Neural cell (in vitro differentiated cells): ENCODE data around the gene MAPK10. TPM values are rescaled to one million over a fixed set of nuclear protein-coding genes. Genes with fewer than 3 reads are reported as not detected.

Experiments
- H2AFZ ChIP-seq: fragments of 200-600, 300-800 bp; sonication (generic), shearing (Covaris generic); 2 replicates; pipeline ENCODE4 v1.6.0; 2014; ENCODE audit warnings: low read depth, mild to moderate bottlenecking, antibody characterized with exemption, low read length, moderate library complexity
- H3F3A ChIP-seq: fragments of 200-600 bp; shearing (Covaris generic); 2 replicates; pipeline ENCODE4 v1.6.1; 2016; ENCODE audit warnings: mild to moderate bottlenecking, moderate library complexity, mixed read lengths, antibody characterized with exemption, low read length; ENCODE audit not compliant: insufficient read depth, poor library complexity, severe bottlenecking
- H3K27ac ChIP-seq: fragments of 200-600, 300-800 bp; sonication (generic), shearing (Covaris generic); 2 replicates; pipeline ENCODE4 v1.5.1; 2014; ENCODE audit warnings: mild to moderate bottlenecking, low read length, moderate library complexity
- H3K27me3 ChIP-seq: fragments of 300-800, 200-600 bp; sonication (generic), shearing (Covaris generic); 2 replicates; pipeline ENCODE4 v1.6.0; 2014; ENCODE audit warnings: mild to moderate bottlenecking, low read depth, low read length, moderate library complexity; ENCODE audit not compliant: insufficient read depth
- H3K36me3 ChIP-seq: fragments of 300-800, 200-600 bp; sonication (generic), shearing (Covaris generic); 2 replicates; pipeline ENCODE4 v1.5.1; 2014; ENCODE audit warnings: mild to moderate bottlenecking, antibody characterized with exemption, low read length, moderate library complexity; ENCODE audit not compliant: insufficient read depth
- H3K4me2 ChIP-seq: fragments of 300-800, 200-600 bp; sonication (generic), shearing (Covaris generic); 2 replicates; pipeline ENCODE4 v1.6.0; 2014; ENCODE audit warnings: mild to moderate bottlenecking, low read length
- H3K4me3 ChIP-seq: fragments of 300-800, 200-600 bp; sonication (generic), shearing (Covaris generic); 2 replicates; pipeline ENCODE4 v1.5.1; 2014; ENCODE audit warnings: mild to moderate bottlenecking, low read length, moderate library complexity
- H3K79me2 ChIP-seq: fragments of 200-600 bp; shearing (Covaris generic); replicated peaks from 2 replicates; pipeline ENCODE4 v1.6.0; 2014; ENCODE audit warnings: mild to moderate bottlenecking, low read length, moderate library complexity; ENCODE audit not compliant: insufficient read depth
- H3K9ac ChIP-seq: fragments of 300-800, 200-600 bp; sonication (generic), shearing (Covaris generic); 2 replicates; pipeline ENCODE4 v1.6.1; 2016; ENCODE audit warnings: mild to moderate bottlenecking, low read length, mixed read lengths
- H3K9me2 ChIP-seq: fragments of 200-600 bp; shearing (Covaris generic); 2 replicates; pipeline ENCODE4 v1.6.1; 2016; ENCODE audit warnings: mild to moderate bottlenecking, low read length, mixed read lengths; ENCODE audit not compliant: insufficient read depth
- H3K9me3 ChIP-seq: fragments of 200-600, 300-800 bp; sonication (generic), shearing (Covaris generic); 2 replicates; pipeline ENCODE4 v1.6.1; 2016; ENCODE audit warnings: mild to moderate bottlenecking, mixed run types, low read length, moderate library complexity, mixed read lengths
- H4K20me1 ChIP-seq: fragments of 200-600 bp; shearing (Covaris generic); 2 replicates; pipeline ENCODE4 v1.6.1; 2016; ENCODE audit warnings: mild to moderate bottlenecking, mixed run types; ENCODE audit not compliant: insufficient read depth
- CTCF ChIP-seq: fragments of 450-650 bp; IDR thresholded peaks from 2 replicates; pipeline ENCODE4 v1.5.1; 2014; ENCODE audit warnings: antibody characterized with exemption, mild to moderate bottlenecking, moderate library complexity; ENCODE audit not compliant: poor library complexity, severe bottlenecking
- EP300 ChIP-seq: fragments of 450-650 bp; conservative IDR thresholded peaks from 2 replicates; pipeline ENCODE4 v1.6.1; 2014; ENCODE audit warnings: antibody characterized with exemption, mild to moderate bottlenecking, moderate library complexity; ENCODE audit not compliant: poor library complexity, severe bottlenecking
- EZH2 ChIP-seq: fragments of 200-600, 300-800 bp; shearing (Covaris generic), sonication (generic); IDR thresholded peaks from 2 replicates; pipeline ENCODE4 v1.6.1; 2014; ENCODE audit warnings: antibody characterized with exemption, low read length, borderline replicate concordance, mild to moderate bottlenecking; ENCODE audit not compliant: insufficient read depth, poor library complexity, severe bottlenecking
- MXI1 ChIP-seq: fragments of 450-650 bp; conservative IDR thresholded peaks from 2 replicates; pipeline ENCODE4 v1.6.1; 2014; ENCODE audit warnings: antibody characterized with exemption, mild to moderate bottlenecking; ENCODE audit not compliant: poor library complexity, severe bottlenecking
- POLR2AphosphoS5 ChIP-seq: IDR thresholded peaks from 2 replicates; pipeline ENCODE4 v1.6.1; 2012
- RAD21 ChIP-seq: fragments of 450-650 bp; conservative IDR thresholded peaks from 2 replicates; pipeline ENCODE4 v1.6.1; 2014; ENCODE audit warnings: antibody characterized with exemption, mild to moderate bottlenecking, moderate library complexity
- REST ChIP-seq: IDR thresholded peaks from 2 replicates; pipeline ENCODE4 v1.6.1; 2012; ENCODE audit warnings: borderline replicate concordance
- SMC3 ChIP-seq: fragments of 450-650 bp; conservative IDR thresholded peaks from 2 replicates; pipeline ENCODE4 v1.6.1; 2014; ENCODE audit warnings: antibody characterized with exemption, mild to moderate bottlenecking, moderate library complexity; ENCODE audit not compliant: poor library complexity
- TAF1 ChIP-seq: IDR thresholded peaks from 2 replicates; pipeline ENCODE4 v1.6.1; 2012; ENCODE audit warnings: low read depth
- polyA plus RNA-seq: library from polyadenylated mRNA; depleted of rRNA; stranded (reverse); fragments of >200 nt; gene quantifications from 2 replicates; pipeline ENCODE4 v1.2.3, GENCODE V29; 2014

Gene MAPK10
- polyA plus RNA-seq, 1 donor from 2014 or later: 91.9 TPM

- Histone ChIP-seq H3K27ac (no peak overlapping the region), H3K27me3 (no peaks in the 10 kb centered on the region), H4K20me1 (no peaks in the 10 kb centered on the region), H2AFZ (no peak overlapping the region), H3K36me3 (no peaks in the 10 kb centered on the region), H3K9me3 (no peaks in the 10 kb centered on the region), H3F3A (no peaks in the 10 kb centered on the region), H3K4me3 (no peak overlapping the region), H3K4me2 (no peak overlapping the region), H3K9me2 (no peaks in the 10 kb centered on the region), H3K9ac (no peak overlapping the region), H3K79me2 (no peaks in the 10 kb centered on the region)
- TF ChIP-seq SMC3 (no peak), REST (no peak), POLR2AphosphoS5 (no peak)
Measured at GRCh38 chr4:86376850-86377249, 17.0 kb upstream of the MAPK10 start.

DNA sequence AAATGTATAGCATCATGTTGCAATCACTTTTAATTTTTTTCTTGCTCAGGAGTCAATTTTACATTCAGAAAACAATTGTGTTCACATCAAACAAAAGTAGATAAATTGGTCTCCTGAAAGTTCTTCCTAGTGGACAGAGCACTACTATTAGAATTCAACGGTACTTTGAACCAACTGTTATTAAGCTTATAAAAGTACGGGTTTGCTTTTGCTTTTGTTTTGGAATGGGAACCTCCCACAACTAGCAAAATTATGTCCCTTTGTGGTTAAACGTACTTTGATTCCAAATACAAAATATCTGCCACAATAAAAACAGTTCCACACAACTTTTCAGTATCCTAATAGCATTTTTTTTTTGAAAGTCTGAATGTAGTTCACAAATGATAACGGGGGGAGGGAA, 8.6 kb upstream of the MAPK10 start:
- H3K27me3 ChIP-seq: no peaks in the 10 kb centered on the region
- H4K20me1 ChIP-seq: no peaks in the 10 kb centered on the region
- no peak overlapping the region for H2AFZ ChIP-seq
- no peak overlapping the region for H3K9ac ChIP-seq
- TF ChIP-seq RAD21 (no peak), MXI1 (no peak), CTCF (no peak), EZH2 (no peak), SMC3 (no peak), TAF1 (no peak), REST (no peak), POLR2AphosphoS5 (no peak), EP300 (no peak)
- H3K4me3 ChIP-seq: no peak overlapping the region
- no peaks in the 10 kb centered on the region for H3F3A ChIP-seq
- H3K36me3 ChIP-seq: no peaks in the 10 kb centered on the region
- no peak overlapping the region for H3K27ac ChIP-seq
- no peaks in the 10 kb centered on the region for H3K9me2 ChIP-seq
- no peak overlapping the region for H3K4me2 ChIP-seq
- H3K9me3 ChIP-seq: no peaks in the 10 kb centered on the region
- no peaks in the 10 kb centered on the region for H3K79me2 ChIP-seq
